ENCODE data around the gene PIK3CA.
"Not testable (repeated sequence)": the region's sequence is repeated elsewhere in the genome, so short reads cannot be mapped to it uniquely, and the experiment has no call there.

Gene PIK3CA

GRCh38 chr3:179264449-179264848 is 116.3 kb downstream of the PIK3CA start:
- DNase-seq (ENCODE audit: low read depth), result no peak

GRCh38 chr3:179265092-179265491 is 116.9 kb downstream of the PIK3CA start:
- DNase-seq (ENCODE audit: low read depth), result no peak

- no peak for DNase-seq (ENCODE audit: low read depth)
These were observed 117.7 kb downstream of the PIK3CA start for GRCh38 chr3:179265875-179266274.

- no peak for DNase-seq (ENCODE audit: low read depth)
These were observed 118.6 kb downstream of the PIK3CA start for GRCh38 chr3:179266701-179267211.

GRCh38 chr3:179268400-179269051 is 120.4 kb downstream of the PIK3CA start:
- DNase-seq (ENCODE audit: low read depth), result no peak

GRCh38 chr3:179269152-179269707 is 121.1 kb downstream of the PIK3CA start:
- DNase-seq (ENCODE audit: low read depth), result no peak

GRCh38 chr3:179272385-179272784 is 124.2 kb downstream of the PIK3CA start:
- DNase-seq (ENCODE audit: low read depth), result no peak

- not testable (repeated sequence) for DNase-seq (ENCODE audit: low read depth)
These were observed 126.3 kb downstream of the PIK3CA start for GRCh38 chr3:179274434-179274833.

- no peak for DNase-seq (ENCODE audit: low read depth)
These were observed 127.8 kb downstream of the PIK3CA start for GRCh38 chr3:179276001-179276400.

GRCh38 chr3:179276743-179277142 is 128.6 kb downstream of the PIK3CA start:
- DNase-seq (ENCODE audit: low read depth), result no peak

GRCh38 chr3:179278151-179278550 is 130.0 kb downstream of the PIK3CA start:
- no peak for DNase-seq (ENCODE audit: low read depth)

GRCh38 chr3:179278932-179279693 is 131.0 kb downstream of the PIK3CA start:
- DNase-seq (ENCODE audit: low read depth), result no peak

GRCh38 chr3:179279837-179280236 is 131.7 kb downstream of the PIK3CA start:
- no peak for DNase-seq (ENCODE audit: low read depth)

- DNase-seq (ENCODE audit: low read depth), result no peak
These were observed 133.7 kb downstream of the PIK3CA start for GRCh38 chr3:179281825-179282224.

GRCh38 chr3:179286331-179286730 is 138.2 kb downstream of the PIK3CA start:
- no peak for DNase-seq (ENCODE audit: low read depth)

GRCh38 chr3:179288845-179289244 is 140.7 kb downstream of the PIK3CA start:
- no peak for DNase-seq (ENCODE audit: low read depth)

- no peak for DNase-seq (ENCODE audit: low read depth)
These were observed 141.1 kb downstream of the PIK3CA start for GRCh38 chr3:179289295-179289694.
